ENCODE results near the gene SNX25. TPM values are rescaled to one million over a fixed set of nuclear protein-coding genes. Genes with fewer than 3 reads are reported as not detected.
A peak's percentile ranks its signal among the peaks of the same experiment; 100 is the strongest.

SNX25 gene
- total and polyA plus RNA-seq, 2 donors (not counting 1 experiment from before 2014, with no cell fraction given): 12.0 to 77.6 TPM

DNA sequence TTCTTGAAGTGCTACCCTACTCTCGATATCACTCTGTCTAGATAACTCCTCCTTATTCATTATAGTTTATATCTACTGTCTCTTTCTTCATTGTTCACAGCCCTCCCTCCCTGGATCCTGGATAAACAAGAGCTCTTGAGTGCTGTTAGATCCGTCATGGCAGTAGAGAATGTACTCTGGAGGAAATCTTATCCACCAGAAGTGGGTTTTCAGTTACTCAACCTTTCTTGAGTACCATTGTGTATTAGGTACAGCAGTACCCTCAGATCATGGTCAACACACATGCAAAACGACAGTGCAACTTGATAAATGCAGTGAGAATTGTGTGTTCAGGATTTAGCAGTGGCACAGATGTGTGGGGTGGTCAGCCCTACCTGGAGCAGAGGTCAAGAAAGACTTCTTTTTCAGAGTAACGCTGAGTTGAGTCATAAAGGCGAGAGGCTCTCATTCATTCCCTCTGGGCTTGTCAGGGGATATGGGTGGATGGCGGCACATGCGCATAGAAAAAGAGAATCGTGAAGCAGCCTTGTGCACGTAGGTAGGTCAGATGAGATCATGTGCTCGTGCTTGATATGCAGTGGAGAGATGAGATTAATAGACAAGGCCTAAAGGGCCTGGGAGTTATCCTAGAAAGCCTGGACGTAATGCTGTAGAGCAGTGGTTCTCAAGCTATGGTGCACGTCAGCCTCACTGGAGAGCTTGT lies 89.5 kb downstream of the SNX25 start:
- Mint-ChIP-seq H3K4me3 (no peak overlapping the region), H3K9me3 (ENCODE audit: insufficient read depth) (no peaks in the 10 kb centered on the region), H3K27me3 (no peaks in the 10 kb centered on the region), H3K4me1 (peaks cover 9% of the 10 kb centered on the region), H3K27ac (no peak overlapping the region)
- intact Hi-C loops (cut with micrococcal nuclease): loop anchor here (10.0 kb wide), 1 partner anchor 46 kb away; no protein-coding TSS in a partner anchor
- DNase-seq (no peak), ATAC-seq (ENCODE audit: low read depth) (no peak)
- H4K20me1 ChIP-seq (ENCODE audit: control insufficient read depth, insufficient read depth, low read length, poor library complexity, severe bottlenecking): no peaks in the 10 kb centered on the region
- no peak overlapping the region for H3K4me2 ChIP-seq (replicated peaks; ENCODE audit: low read depth, low read length, poor library complexity, severe bottlenecking)
- peaks cover 6% of the 10 kb centered on the region for H3K79me2 ChIP-seq (ENCODE audit: control insufficient read depth, insufficient read depth, low read length)
- H2AFZ ChIP-seq (ENCODE audit: insufficient read depth, low read depth, low read length, poor library complexity, severe bottlenecking): no peak overlapping the region
- 94% methylated on average over 11 of the region's 12 CpGs for WGBS (ENCODE audit: insufficient coverage)
- TF ChIP-seq, protein P1, sequence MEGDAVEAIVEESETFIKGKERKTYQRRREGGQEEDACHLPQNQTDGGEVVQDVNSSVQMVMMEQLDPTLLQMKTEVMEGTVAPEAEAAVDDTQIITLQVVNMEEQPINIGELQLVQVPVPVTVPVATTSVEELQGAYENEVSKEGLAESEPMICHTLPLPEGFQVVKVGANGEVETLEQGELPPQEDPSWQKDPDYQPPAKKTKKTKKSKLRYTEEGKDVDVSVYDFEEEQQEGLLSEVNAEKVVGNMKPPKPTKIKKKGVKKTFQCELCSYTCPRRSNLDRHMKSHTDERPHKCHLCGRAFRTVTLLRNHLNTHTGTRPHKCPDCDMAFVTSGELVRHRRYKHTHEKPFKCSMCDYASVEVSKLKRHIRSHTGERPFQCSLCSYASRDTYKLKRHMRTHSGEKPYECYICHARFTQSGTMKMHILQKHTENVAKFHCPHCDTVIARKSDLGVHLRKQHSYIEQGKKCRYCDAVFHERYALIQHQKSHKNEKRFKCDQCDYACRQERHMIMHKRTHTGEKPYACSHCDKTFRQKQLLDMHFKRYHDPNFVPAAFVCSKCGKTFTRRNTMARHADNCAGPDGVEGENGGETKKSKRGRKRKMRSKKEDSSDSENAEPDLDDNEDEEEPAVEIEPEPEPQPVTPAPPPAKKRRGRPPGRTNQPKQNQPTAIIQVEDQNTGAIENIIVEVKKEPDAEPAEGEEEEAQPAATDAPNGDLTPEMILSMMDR (IDR thresholded peaks at IDR 0.05): no peak
- no peak for TF ChIP-seq EZH2 (IDR thresholded peaks at IDR 0.05; ENCODE audit: borderline replicate concordance, insufficient read depth, low read depth, low read length, poor library complexity, severe bottlenecking)
- no peaks in the 10 kb centered on the region for H3K9me3 ChIP-seq (ENCODE audit: control extremely low read depth in 1 of 3, control insufficient read depth in 2 of 3, insufficient read depth in 1 of 3, low read length in 2 of 3)
- H3K27ac ChIP-seq (ENCODE audit: low read length in 2 of 2): no peak overlapping the region
- no peak overlapping the region for H3K4me3 ChIP-seq (ENCODE audit: control extremely low read depth in 1 of 5, extremely low read depth in 1 of 5, insufficient read depth in 1 of 5, low read depth in 2 of 5, low read length in 4 of 5)
- no peak overlapping the region for H3K9ac ChIP-seq (ENCODE audit: low read length)
- H3K4me1 ChIP-seq (ENCODE audit: control insufficient read depth in 2 of 2, insufficient read depth in 2 of 2, low read length in 2 of 2): peaks cover 3 to 7% of the 10 kb centered on the region in 2 donors
- ChIA-PET CTCF (interaction anchor here (0.5 to 0.7 kb wide), 2 partner anchors 29 to 165 kb away, joined by 3 read pairs; no protein-coding TSS in a partner anchor), POLR2A (no interaction called here)
- H3K27me3 ChIP-seq (replicated peaks in 1 of 4; ENCODE audit: control extremely low read depth in 1 of 4, control insufficient read depth in 3 of 4, insufficient read depth in 4 of 4, low read length in 3 of 4): no peaks in the 10 kb centered on the region
- peaks cover 7 to 12% of the 10 kb centered on the region in 2 experiments for H3K36me3 ChIP-seq (replicated peaks in 1 of 2; ENCODE audit: control extremely low read depth in 1 of 2, control insufficient read depth in 1 of 2, extremely low read depth in 1 of 2, insufficient read depth in 2 of 2, low read length in 1 of 2)

DNA sequence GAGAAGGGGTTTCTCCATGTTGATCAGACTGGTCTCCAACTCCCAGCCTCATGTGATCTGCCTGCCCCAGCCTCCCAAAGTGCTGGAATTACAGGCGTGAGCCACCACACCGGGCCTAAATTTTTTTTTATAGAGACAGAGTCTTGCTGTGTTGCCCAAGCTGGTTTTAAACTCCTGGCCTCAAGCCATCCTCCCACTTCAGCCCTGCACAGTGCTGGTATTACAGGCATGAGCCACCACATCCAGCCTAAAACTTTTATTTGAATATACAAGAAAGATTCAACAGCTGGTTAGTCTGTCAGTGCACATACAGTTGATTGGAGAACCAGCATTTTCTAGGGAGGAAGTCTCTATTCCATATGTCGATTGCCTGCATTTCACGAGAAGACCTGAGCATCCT lies 95.1 kb downstream of the SNX25 start:
- no peaks in the 10 kb centered on the region for H3K9me3 Mint-ChIP-seq (ENCODE audit: insufficient read depth)
- Histone ChIP-seq H2AFZ (ENCODE audit: insufficient read depth, low read depth, low read length, poor library complexity, severe bottlenecking) (no peak overlapping the region), H3K27me3 (replicated peaks in 1 of 4; ENCODE audit: control extremely low read depth in 1 of 4, control insufficient read depth in 3 of 4, insufficient read depth in 4 of 4, low read length in 3 of 4) (no peaks in the 10 kb centered on the region), H3K36me3 (replicated peaks in 1 of 2; ENCODE audit: control extremely low read depth in 1 of 2, control insufficient read depth in 1 of 2, extremely low read depth in 1 of 2, insufficient read depth in 2 of 2, low read length in 1 of 2) (peaks cover 3 to 19% of the 10 kb centered on the region in 2 experiments), H3K9ac (ENCODE audit: low read length) (no peak overlapping the region), H3K79me2 (ENCODE audit: control insufficient read depth, insufficient read depth, low read length) (peaks cover 12% of the 10 kb centered on the region), H3K4me2 (replicated peaks; ENCODE audit: low read depth, low read length, poor library complexity, severe bottlenecking) (peak overlapping the region; percentile 16), H3K4me3 (ENCODE audit: control extremely low read depth in 1 of 5, extremely low read depth in 1 of 5, insufficient read depth in 1 of 5, low read depth in 2 of 5, low read length in 4 of 5) (no peak overlapping the region), H3K27ac (ENCODE audit: low read length in 2 of 2) (no peak overlapping the region), H3K4me1 (ENCODE audit: control insufficient read depth in 2 of 2, insufficient read depth in 2 of 2, low read length in 2 of 2) (peaks cover 12 to 24% of the 10 kb centered on the region in 2 donors), H3K9me3 (ENCODE audit: control extremely low read depth in 1 of 3, control insufficient read depth in 2 of 3, insufficient read depth in 1 of 3, low read length in 2 of 3) (no peaks in the 10 kb centered on the region), H4K20me1 (ENCODE audit: control insufficient read depth, insufficient read depth, low read length, poor library complexity, severe bottlenecking) (peaks cover 19% of the 10 kb centered on the region)
- 68% methylated on average over 3 of the region's 4 CpGs for WGBS (ENCODE audit: insufficient coverage)
- H3K27ac Mint-ChIP-seq: peak overlapping the region; percentile 4
- ChIA-PET CTCF (interaction anchor here (0.7 to 2.8 kb wide), 5 partner anchors 121 to 297 kb away, joined by 3 to 7 read pairs (median 3); no protein-coding TSS in a partner anchor), POLR2A (no interaction called here)
- peaks cover 30% of the 10 kb centered on the region for H3K4me1 Mint-ChIP-seq
- no peak overlapping the region for H3K4me3 Mint-ChIP-seq
- DNase-seq: no peak
- intact Hi-C loops (cut with micrococcal nuclease): loop anchor here (2.0 kb wide), 2 partner anchors 96 to 170 kb away; partner anchors contain the start of gene SNX25
- no peak for ATAC-seq (ENCODE audit: low read depth)
- no peaks in the 10 kb centered on the region for H3K27me3 Mint-ChIP-seq
- no peak for TF ChIP-seq EZH2 (IDR thresholded peaks at IDR 0.05; ENCODE audit: borderline replicate concordance, insufficient read depth, low read depth, low read length, poor library complexity, severe bottlenecking)

Data from B cell (primary cell).